Cardiac fibroblast (primary cell): ENCODE results near the gene FDX1.
"Not testable (repeated sequence)": the region's sequence is repeated elsewhere in the genome, so short reads cannot be mapped to it uniquely, and the experiment has no call there.

Experiments used
- DNase-seq, 2 donors: peaks; one replicate each; pipeline versions ENCODE4 v3.0.0 to v3.0.0-alpha.2; 2010; ENCODE audit warnings: low read depth in 2 of 2
- H3K4me3 ChIP-seq, 2 donors: replicated peaks in 1 of 2; 1 replicate in 1 of 2; 2 replicates in 1 of 2; pipeline ENCODE4 v1.5.1; 2011; ENCODE audit warnings: low read depth in 2 of 2, low read length in 2 of 2, mild to moderate bottlenecking in 2 of 2, moderate library complexity in 1 of 2
- CTCF ChIP-seq: IDR thresholded peaks from one replicate; pipeline ENCODE4 v1.5.1; 2011; ENCODE audit warnings: low read depth, mild to moderate bottlenecking, low read length, inconsistent platforms

The FDX1 gene

GRCh38 chr11:110429731-110430266 is at the start of gene FDX1:
Gene FDX1, plus strand, starts transcription at chr11:110429948. Its CDS starts 173 bp downstream, at chr11:110430121.
- peak; percentile 71 to 88 for DNase-seq
- TF ChIP-seq CTCF: peak; percentile 11
- H3K4me3 ChIP-seq: peak within 1 kb of the TSS; percentile 65 to 96

DNA sequence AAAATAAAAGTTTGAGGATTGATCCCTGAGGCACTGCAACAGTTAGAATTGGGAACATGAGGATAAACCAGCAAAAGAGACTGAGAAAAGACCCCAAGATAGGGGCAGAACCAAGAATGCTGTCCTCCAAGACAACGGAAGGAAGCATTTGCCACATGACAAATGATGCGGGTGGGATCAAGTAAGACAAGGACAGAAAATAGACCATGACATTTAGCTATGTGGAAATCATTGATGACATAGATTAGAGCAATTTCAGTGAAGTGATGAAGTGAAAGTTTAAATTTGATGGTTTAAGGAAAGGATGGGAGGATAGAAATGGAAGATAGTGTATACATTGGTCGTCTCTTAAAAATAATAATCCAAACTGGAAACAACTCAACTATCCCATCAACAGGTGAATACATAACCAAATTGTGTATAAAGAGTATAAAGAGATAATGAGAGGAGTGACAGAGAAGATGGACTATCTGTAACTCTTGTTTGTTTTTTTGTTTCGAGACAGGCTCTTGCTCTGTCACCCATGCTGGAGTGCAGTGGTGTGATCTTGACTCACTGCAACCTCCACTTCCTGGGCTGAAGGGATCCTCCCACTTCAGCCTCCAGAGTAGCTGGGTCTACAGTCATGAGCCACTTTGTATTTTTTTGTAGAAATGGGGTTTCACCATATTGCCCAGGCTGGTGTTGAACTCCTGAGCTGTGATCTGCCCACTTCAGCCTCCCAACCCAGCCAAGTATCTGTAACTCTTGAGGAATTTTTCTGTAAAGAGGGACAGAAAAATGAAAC is 48.7 kb upstream of the FDX1 start:
- TF ChIP-seq CTCF: no peak
- DNase-seq: no peak
- no peak overlapping the region for H3K4me3 ChIP-seq

DNA sequence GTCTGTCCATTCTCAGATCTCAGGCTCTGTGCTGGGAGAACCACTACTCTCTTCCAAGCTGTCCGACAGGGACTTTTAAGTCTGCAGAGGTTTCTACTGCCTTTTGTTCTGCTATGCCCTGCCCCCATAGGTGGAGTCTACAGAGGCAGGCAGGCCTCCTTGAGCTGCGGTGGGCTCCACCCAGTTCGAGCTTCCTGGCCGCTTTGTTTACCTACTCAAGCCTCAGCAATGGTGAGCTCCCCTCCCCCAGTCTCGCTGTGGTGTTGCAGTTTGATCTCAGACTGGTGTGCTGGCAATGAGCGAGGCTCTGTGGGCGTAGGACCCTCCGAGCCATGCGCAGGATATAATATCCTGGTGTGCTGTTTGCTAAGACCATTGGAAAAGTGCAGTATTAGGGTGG is 41.5 kb upstream of the FDX1 start:
- not testable (repeated sequence) for H3K4me3 ChIP-seq, DNase-seq

GRCh38 chr11:110389965-110390364 is 39.8 kb upstream of the FDX1 start:
- TF ChIP-seq CTCF: no peak
- no peak overlapping the region for H3K4me3 ChIP-seq
- DNase-seq: no peak

DNA sequence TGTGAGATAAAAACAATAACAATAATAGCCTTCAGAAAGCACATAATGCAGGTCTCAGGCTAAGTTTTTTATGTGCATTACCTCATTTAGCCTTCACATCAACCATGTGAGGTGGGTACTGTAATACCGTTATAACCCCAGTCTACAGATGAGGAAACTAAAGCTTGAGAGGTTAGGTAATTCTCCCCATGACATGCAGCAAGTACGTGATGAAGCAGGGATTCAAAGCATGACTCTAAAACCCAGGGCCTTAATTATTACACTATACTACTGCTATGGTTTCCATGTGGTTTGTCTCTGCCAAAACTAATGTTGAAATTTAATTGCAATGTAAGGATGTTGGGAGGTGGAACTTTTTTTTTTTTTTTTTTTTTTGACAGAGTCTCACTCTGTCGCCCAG is 37.7 kb upstream of the FDX1 start:
- DNase-seq: no peak
- no peak for TF ChIP-seq CTCF
- H3K4me3 ChIP-seq: no peak overlapping the region

DNA sequence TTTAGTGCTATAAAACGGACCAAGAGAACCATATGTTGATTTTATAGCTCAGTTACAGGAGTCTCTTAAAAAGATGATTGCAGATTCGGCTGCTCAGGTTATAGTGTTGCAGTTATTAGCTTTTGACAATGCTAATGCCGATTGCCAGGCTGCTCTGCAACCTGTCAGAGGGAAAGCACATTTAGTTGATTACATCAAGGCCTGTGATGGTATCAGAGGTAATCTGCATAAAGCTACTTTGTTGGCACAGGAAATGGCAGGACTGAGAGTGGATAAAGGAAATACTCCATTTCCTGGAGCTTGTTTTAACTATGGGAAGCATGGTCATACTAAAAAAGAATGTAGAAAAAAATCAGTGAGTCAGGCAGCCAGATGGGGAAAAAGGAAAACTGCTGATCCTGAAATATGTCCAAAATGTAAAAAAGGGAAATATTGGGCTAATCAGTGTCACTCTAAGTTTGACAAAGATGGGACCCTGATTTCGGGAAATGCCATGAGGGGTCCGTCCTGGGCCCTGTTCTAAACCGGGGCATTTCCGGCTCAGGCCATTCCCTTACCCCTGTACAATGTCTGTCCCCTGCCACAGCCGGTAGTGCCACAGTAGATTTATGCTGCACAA is 32.0 kb upstream of the FDX1 start:
- DNase-seq, H3K4me3 ChIP-seq: not testable (repeated sequence)

DNA sequence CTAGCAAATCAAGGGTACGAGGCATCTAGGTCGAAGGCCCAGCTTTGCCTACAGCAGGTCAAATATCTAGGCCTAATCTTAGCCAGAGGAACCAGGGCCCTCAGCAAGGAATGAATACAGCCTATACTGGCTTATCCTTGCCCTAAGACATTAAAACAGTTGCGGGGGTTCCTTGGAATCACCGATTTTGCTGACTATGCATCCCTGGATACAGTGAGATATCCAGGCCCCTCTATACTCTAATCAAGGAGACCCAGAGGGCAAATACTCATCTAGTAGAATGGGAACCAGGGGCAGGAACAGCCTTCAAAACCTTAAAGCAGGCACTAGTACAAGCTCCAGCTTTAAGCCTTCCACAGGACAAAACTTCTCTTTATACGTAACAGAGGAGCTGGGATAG is 26.2 kb upstream of the FDX1 start:
- DNase-seq, H3K4me3 ChIP-seq: not testable (repeated sequence)

GRCh38 chr11:110405636-110406035 is 24.1 kb upstream of the FDX1 start:
- H3K4me3 ChIP-seq, DNase-seq: not testable (repeated sequence)

DNA sequence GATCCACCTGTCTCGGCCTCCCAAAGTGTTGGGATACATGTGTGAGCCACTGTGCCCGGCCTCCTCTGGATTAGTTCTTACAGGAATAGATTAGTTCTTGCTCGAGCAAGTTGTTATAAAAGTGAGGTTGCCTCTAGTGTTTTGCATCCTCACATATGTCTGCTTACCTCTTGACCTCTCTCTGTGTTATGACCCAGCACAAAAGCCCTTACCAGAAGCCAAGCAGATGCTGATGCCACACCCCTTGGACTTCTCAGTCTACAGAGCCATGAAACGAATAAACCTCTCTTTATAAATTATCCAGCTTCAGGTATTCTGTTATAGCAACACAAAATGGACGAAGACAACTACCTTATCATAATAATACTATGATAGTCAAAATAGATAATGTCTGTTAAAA is 22.4 kb upstream of the FDX1 start:
- no peak for DNase-seq

More for the DNA sequence above, 22.4 kb upstream of the FDX1 start:
- no peak overlapping the region for H3K4me3 ChIP-seq
- no peak for TF ChIP-seq CTCF
